NCI-H524 treated with DMSO at 0.1 percent for 48 hours (cell line): Measurements from ENCODE around the gene GALNTL6.
"Not testable (repeated sequence)": the region's sequence is repeated elsewhere in the genome, so short reads cannot be mapped to it uniquely, and the experiment has no call there.

ENCODE experiments used
- DNase-seq: peaks from one replicate; lab custom pipeline; 2025; lab: John Stamatoyannopoulos, UW

Gene GALNTL6

GRCh38 chr4:172750910-172751309, 937.7 kb downstream of the GALNTL6 start:
- DNase-seq = no peak

GRCh38 chr4:172751550-172751949, 938.3 kb downstream of the GALNTL6 start:
- DNase-seq = no peak

GRCh38 chr4:172758586-172759340, 945.6 kb downstream of the GALNTL6 start:
- no peak for DNase-seq

GRCh38 chr4:172760512-172760911, 947.3 kb downstream of the GALNTL6 start:
- DNase-seq = no peak

GRCh38 chr4:172762895-172763294, 949.7 kb downstream of the GALNTL6 start:
- DNase-seq = no peak

GRCh38 chr4:172770787-172771186, 957.6 kb downstream of the GALNTL6 start:
- no peak for DNase-seq

GRCh38 chr4:172772781-172773180, 959.6 kb downstream of the GALNTL6 start:
- DNase-seq = no peak

- no peak for DNase-seq
Observed at GRCh38 chr4:172776203-172776861, 963.1 kb downstream of the GALNTL6 start.

- DNase-seq = no peak
Observed at GRCh38 chr4:172777729-172778431, 964.7 kb downstream of the GALNTL6 start.

GRCh38 chr4:172778583-172778982, 965.4 kb downstream of the GALNTL6 start:
- DNase-seq = no peak

GRCh38 chr4:172780566-172781081, 967.4 kb downstream of the GALNTL6 start:
- no peak for DNase-seq

- DNase-seq = no peak
Observed at GRCh38 chr4:172785613-172786012, 972.4 kb downstream of the GALNTL6 start.

- no peak for DNase-seq
Observed at GRCh38 chr4:172786039-172786792, 973.0 kb downstream of the GALNTL6 start.

GRCh38 chr4:172787111-172787510, 973.9 kb downstream of the GALNTL6 start:
- no peak for DNase-seq

- no peak for DNase-seq
Observed at GRCh38 chr4:172791841-172792240, 978.6 kb downstream of the GALNTL6 start.

GRCh38 chr4:172793565-172794306, 980.5 kb downstream of the GALNTL6 start:
- DNase-seq = no peak

GRCh38 chr4:172794307-172794703, 981.1 kb downstream of the GALNTL6 start:
- DNase-seq = no peak

GRCh38 chr4:172797281-172797680, 984.1 kb downstream of the GALNTL6 start:
- DNase-seq = not testable (repeated sequence)

GRCh38 chr4:172802032-172802431, 988.8 kb downstream of the GALNTL6 start:
- DNase-seq = no peak

- no peak for DNase-seq
Observed at GRCh38 chr4:172806841-172807240, 993.6 kb downstream of the GALNTL6 start.

GRCh38 chr4:172808196-172808595, 995.0 kb downstream of the GALNTL6 start:
- no peak for DNase-seq
